Stimulated activated CD4-positive, alpha-beta T cell treated with anti-CD3 and anti-CD28 coated beads, TNF-alpha, amount 100 ng/mL, for 1 hour (primary cell): ENCODE results near the gene CFAP97.
"Not testable (repeated sequence)": the region's sequence is repeated elsewhere in the genome, so short reads cannot be mapped to it uniquely, and the experiment has no call there.

Experiments used
- DNase-seq, 3 donors: peaks; one replicate each; pipeline ENCODE4 v3.0.0-alpha.2; 2020; ENCODE audit warnings: low read depth in 3 of 3, low spot score in 1 of 3

Gene CFAP97

GRCh38 chr4:185222598-185222997, 18.8 kb upstream of the CFAP97 start:
- DNase-seq, result no peak

- DNase-seq, result no peak
Measured at GRCh38 chr4:185221912-185222311, 18.1 kb upstream of the CFAP97 start.

- no peak for DNase-seq
Measured at GRCh38 chr4:185221491-185221890, 17.7 kb upstream of the CFAP97 start.

- no peak for DNase-seq
Measured at GRCh38 chr4:185219551-185220344, 15.9 kb upstream of the CFAP97 start.

GRCh38 chr4:185218312-185218711, 14.5 kb upstream of the CFAP97 start:
- no peak for DNase-seq

- no peak for DNase-seq
Measured at GRCh38 chr4:185217408-185217975, 13.7 kb upstream of the CFAP97 start.

- DNase-seq, result no peak
Measured at GRCh38 chr4:185215261-185215660, 11.5 kb upstream of the CFAP97 start.

- DNase-seq, result no peak
Measured at GRCh38 chr4:185213877-185214276, 10.1 kb upstream of the CFAP97 start.

- DNase-seq, result no peak
Measured at GRCh38 chr4:185212581-185212980, 8.8 kb upstream of the CFAP97 start.

GRCh38 chr4:185211641-185212040, 7.8 kb upstream of the CFAP97 start:
- DNase-seq, result no peak

GRCh38 chr4:185211035-185211434, 7.2 kb upstream of the CFAP97 start:
- no peak for DNase-seq

GRCh38 chr4:185210102-185210981, 6.5 kb upstream of the CFAP97 start:
- no peak for DNase-seq

GRCh38 chr4:185209852-185210101, 6.0 kb upstream of the CFAP97 start:
- DNase-seq, result not testable (repeated sequence)

- peak; percentile 49 to 77 (median 73) for DNase-seq
Measured at GRCh38 chr4:185209031-185209851, 5.4 kb upstream of the CFAP97 start, which contains the start of gene SNX25. SNX25 (plus strand) TSS chr4:185209598; CDS start chr4:185209827, 229 bp downstream.

GRCh38 chr4:185207466-185207865, 3.7 kb upstream of the CFAP97 start:
- no peak for DNase-seq

- no peak for DNase-seq
Measured at GRCh38 chr4:185205697-185206342, 2.0 kb upstream of the CFAP97 start.

- not testable (repeated sequence) for DNase-seq
Measured at GRCh38 chr4:185205073-185205472, 1.3 kb upstream of the CFAP97 start.

- no peak for DNase-seq
Measured at GRCh38 chr4:185204238-185204910, 574 bp upstream of the CFAP97 start.

GRCh38 chr4:185202984-185203485, 765 bp downstream of the CFAP97 start:
- no peak for DNase-seq
